H9 (cell line): ENCODE data around the gene IL26. TPM values are rescaled to one million over a fixed set of nuclear protein-coding genes. Genes with fewer than 3 reads are reported as not detected.

ENCODE experiments used
- DNase-seq: peaks from one replicate; pipeline ENCODE4 v3.0.0-alpha.2; 2017
- H2AFZ ChIP-seq: one replicate; pipeline ENCODE4 v1.6.1; 2013; ENCODE audit warnings: mild to moderate bottlenecking, low read length, control low read depth, moderate library complexity
- H2AK5ac ChIP-seq: 2 replicates; pipeline ENCODE4 v1.6.1; 2013; ENCODE audit warnings: low read length, control low read depth, mixed read lengths; ENCODE audit not compliant: insufficient read length
- H2BK120ac ChIP-seq: one replicate; pipeline ENCODE4 v1.6.1; 2013; ENCODE audit warnings: low read depth, mild to moderate bottlenecking, low read length, control low read depth, inconsistent platforms; ENCODE audit not compliant: poor library complexity, severe bottlenecking
- H2BK12ac ChIP-seq: 2 replicates; pipeline ENCODE4 v1.6.1; 2013; ENCODE audit warnings: low read length, control low read depth, mixed read lengths, low read depth; ENCODE audit not compliant: insufficient read length
- H2BK15ac ChIP-seq: 2 replicates; pipeline ENCODE4 v1.6.1; 2013; ENCODE audit warnings: low read depth, low read length, control low read depth
- H2BK20ac ChIP-seq: one replicate; pipeline ENCODE4 v1.6.1; 2013; ENCODE audit warnings: low read depth, mild to moderate bottlenecking, low read length, control low read depth, inconsistent platforms; ENCODE audit not compliant: poor library complexity, severe bottlenecking
- H2BK5ac ChIP-seq: 2 replicates; pipeline ENCODE4 v1.6.1; 2013; ENCODE audit warnings: low read length, control low read depth, mixed read lengths; ENCODE audit not compliant: insufficient read length
- H3K14ac ChIP-seq: 2 replicates; pipeline ENCODE4 v1.6.1; 2013; ENCODE audit warnings: low read length, control low read depth; ENCODE audit not compliant: insufficient read depth
- H3K18ac ChIP-seq: 2 replicates; pipeline ENCODE4 v1.6.1; 2013; ENCODE audit warnings: low read depth, mild to moderate bottlenecking, mixed read lengths, low read length, control low read depth; ENCODE audit not compliant: insufficient read length
- H3K23ac ChIP-seq: 2 replicates; pipeline ENCODE4 v1.6.1; 2013; ENCODE audit warnings: low read length, control low read depth, mixed read lengths, low read depth; ENCODE audit not compliant: insufficient read length
- H3K23me2 ChIP-seq: 2 replicates; pipeline ENCODE4 v1.6.1; 2013; ENCODE audit warnings: low read depth, mild to moderate bottlenecking, mixed read lengths, low read length, control low read depth; ENCODE audit not compliant: insufficient read length, poor library complexity, severe bottlenecking
- H3K27ac ChIP-seq: 2 replicates; pipeline ENCODE4 v1.5.1; 2013; ENCODE audit warnings: low read length, control low read depth, mixed read lengths, low read depth; ENCODE audit not compliant: insufficient read length
- H3K27me3 ChIP-seq: 2 replicates; pipeline ENCODE4 v1.6.1; 2013; ENCODE audit warnings: low read length, control low read depth, inconsistent platforms; ENCODE audit not compliant: insufficient read depth
- H3K4ac ChIP-seq: 2 replicates; pipeline ENCODE4 v1.6.1; 2013; ENCODE audit warnings: low read depth, mild to moderate bottlenecking, control low read depth, inconsistent platforms, low read length, moderate library complexity
- H3K4me1 ChIP-seq: 2 replicates; pipeline ENCODE4 v1.6.1; 2013; ENCODE audit warnings: low read length, control low read depth, inconsistent platforms; ENCODE audit not compliant: insufficient read depth
- H3K4me2 ChIP-seq: 2 replicates; pipeline ENCODE4 v1.6.1; 2013; ENCODE audit warnings: low read length, control low read depth, mixed read lengths; ENCODE audit not compliant: insufficient read length, insufficient read depth
- H3K56ac ChIP-seq: 2 replicates; pipeline ENCODE4 v1.6.1; 2013; ENCODE audit warnings: low read depth, mild to moderate bottlenecking, mixed read lengths, low read length, control low read depth; ENCODE audit not compliant: insufficient read length
- H3K79me1 ChIP-seq: 2 replicates; pipeline ENCODE4 v1.6.1; 2013; ENCODE audit warnings: low read depth, mild to moderate bottlenecking, moderate library complexity, low read length, control low read depth, inconsistent platforms; ENCODE audit not compliant: insufficient read depth, poor library complexity, severe bottlenecking
- H3K79me2 ChIP-seq: 2 replicates; pipeline ENCODE4 v1.6.1; 2013; ENCODE audit warnings: low read length, control low read depth, inconsistent platforms; ENCODE audit not compliant: insufficient read depth
- H3K9ac ChIP-seq: 2 replicates; pipeline ENCODE4 v1.6.1; 2013; ENCODE audit warnings: low read length, control low read depth, mixed read lengths; ENCODE audit not compliant: insufficient read length; ENCODE audit errors: extremely low read depth
- H3K9me3 ChIP-seq: one replicate; pipeline ENCODE4 v1.6.1; 2013; ENCODE audit warnings: low read depth, low read length, inconsistent platforms; ENCODE audit not compliant: control insufficient read depth
- H3T11ph ChIP-seq: one replicate; pipeline ENCODE4 v1.6.1; 2013; ENCODE audit warnings: mild to moderate bottlenecking, low read length, control low read depth, inconsistent platforms
- H4K20me1 ChIP-seq: one replicate; pipeline ENCODE4 v1.6.1; 2013; ENCODE audit not compliant: control insufficient read depth, insufficient read length, insufficient read depth
- H4K5ac ChIP-seq: 2 replicates; pipeline ENCODE4 v1.6.1; 2013; ENCODE audit warnings: low read depth, mild to moderate bottlenecking, mixed read lengths, low read length, control low read depth; ENCODE audit not compliant: insufficient read length
- H4K8ac ChIP-seq: replicated peaks from 2 replicates; pipeline ENCODE4 v1.6.1; 2013; ENCODE audit warnings: low read length, control low read depth, mixed read lengths, low read depth; ENCODE audit not compliant: insufficient read length
- H4K91ac ChIP-seq: 2 replicates; pipeline ENCODE4 v1.6.1; 2013; ENCODE audit warnings: low read depth, mild to moderate bottlenecking, moderate library complexity, mixed read lengths, low read length, control low read depth; ENCODE audit not compliant: insufficient read length
- H3K27ac Mint-ChIP-seq, 3 experiments: 2 replicates in 2 of 3; 3 replicates in 1 of 3; pipeline ENCODE4 v1.8.0; 2020 to 2021; ENCODE audit warnings: mixed read lengths in 3 of 3, mild to moderate bottlenecking in 1 of 3, moderate library complexity in 1 of 3
- H3K27me3 Mint-ChIP-seq: 2 replicates; pipeline ENCODE4 v1.8.0; 2021; ENCODE audit warnings: low read depth, mild to moderate bottlenecking, moderate library complexity, mixed read lengths
- H3K36me3 Mint-ChIP-seq, 3 experiments: 2 replicates in 2 of 3; 3 replicates in 1 of 3; pipeline ENCODE4 v1.8.0; 2020 to 2021; ENCODE audit warnings: low read depth in 3 of 3, mixed read lengths in 3 of 3; ENCODE audit not compliant: insufficient read depth in 1 of 3
- H3K4me1 Mint-ChIP-seq, 2 experiments: 2 replicates each; pipeline ENCODE4 v1.8.0; 2020; ENCODE audit warnings: mixed read lengths in 2 of 2
- H3K4me3 Mint-ChIP-seq, 2 experiments: 2 replicates in 1 of 2; 3 replicates in 1 of 2; pipeline ENCODE4 v1.8.0; 2020 to 2021; ENCODE audit warnings: mild to moderate bottlenecking in 2 of 2, mixed read lengths in 2 of 2, moderate library complexity in 1 of 2
- H3K9me3 Mint-ChIP-seq, 2 experiments: 2 replicates in 1 of 2; 3 replicates in 1 of 2; pipeline ENCODE4 v1.8.0; 2020; ENCODE audit warnings: mild to moderate bottlenecking in 2 of 2, mixed read lengths in 2 of 2, moderate library complexity in 1 of 2
- CTCF ChIP-seq: fragments of 200-600 bp; sonication (generic); conservative IDR thresholded peaks from 3 replicates; pipeline ENCODE4 v1.8.0; 2021; ENCODE audit warnings: antibody characterized with exemption, mild to moderate bottlenecking
- total RNA-seq: library from RNA; stranded (reverse); gene quantifications from 2 replicates; pipeline ENCODE4 v1.2.1, GENCODE V29; 2021

IL26 gene
- total RNA-seq, 1 experiment from 2014 or later, result not detected

- H3K27ac Mint-ChIP-seq, result no peak overlapping the region
- no peak overlapping the region for H4K8ac ChIP-seq
- no peaks in the 10 kb centered on the region for H3K27me3 Mint-ChIP-seq
- H3K36me3 Mint-ChIP-seq, result no peaks in the 10 kb centered on the region
- H3K4me3 Mint-ChIP-seq, result no peak overlapping the region
- H3K27ac ChIP-seq, result no peak overlapping the region
- no peak overlapping the region for H3K14ac ChIP-seq
- no peak overlapping the region for H2AK5ac ChIP-seq
- no peak overlapping the region for H3K18ac ChIP-seq
- no peak overlapping the region for H3K4ac ChIP-seq
- H3K27me3 ChIP-seq, result no peaks in the 10 kb centered on the region
- H2BK20ac ChIP-seq, result no peak overlapping the region
- no peak overlapping the region for H3K23ac ChIP-seq
- no peaks in the 10 kb centered on the region for H3K9me3 ChIP-seq
- H2BK5ac ChIP-seq, result no peak overlapping the region
- no peak overlapping the region for H3K56ac ChIP-seq
- H2BK120ac ChIP-seq, result no peak overlapping the region
- no peaks in the 10 kb centered on the region for H3K79me1 ChIP-seq
- no peaks in the 10 kb centered on the region; a peak in 1 of 5 replicates for H3K9me3 Mint-ChIP-seq
- H3K9ac ChIP-seq, result no peak overlapping the region
- H3K79me2 ChIP-seq, result no peaks in the 10 kb centered on the region
- no peaks in the 10 kb centered on the region for H4K20me1 ChIP-seq
- H3K4me1 ChIP-seq, result peaks cover 2% of the 10 kb centered on the region; the same call in 1 of the 2 replicates
- H3T11ph ChIP-seq, result no peak overlapping the region
- H2BK15ac ChIP-seq, result no peak overlapping the region
- no peak for TF ChIP-seq CTCF
- H3K23me2 ChIP-seq, result no peaks in the 10 kb centered on the region
- no peak overlapping the region for H4K91ac ChIP-seq
- no peak overlapping the region for H2BK12ac ChIP-seq
- no peak for DNase-seq
- H3K4me1 Mint-ChIP-seq, result peaks cover 4 to 7% of the 10 kb centered on the region in 2 experiments
- H3K4me2 ChIP-seq, result no peak overlapping the region
- H4K5ac ChIP-seq, result no peak overlapping the region
- H2AFZ ChIP-seq, result no peak overlapping the region
Measured at GRCh38 chr12:68207276-68207675, 18.3 kb downstream of the IL26 start.
